HG03045 (cell line): ENCODE results near the gene TENT5C.

Experiments
- ATAC-seq: cut with Tn5 transposase; IDR thresholded peaks from one replicate; pipeline ENCODE4 v1.9.1; 2021; ENCODE audit warnings: mild to moderate bottlenecking, moderate library complexity; ENCODE audit not compliant: unreplicated experiment

Gene TENT5C

GRCh38 chr1:117672756-117673155, 66.9 kb downstream of the TENT5C start:
- no peak for ATAC-seq

- no peak for ATAC-seq
These were observed 67.6 kb downstream of the TENT5C start for GRCh38 chr1:117673405-117673804.

GRCh38 chr1:117674521-117675400, 68.9 kb downstream of the TENT5C start:
- no peak for ATAC-seq

GRCh38 chr1:117675907-117676430, 70.1 kb downstream of the TENT5C start:
- no peak for ATAC-seq

- no peak for ATAC-seq
These were observed 70.8 kb downstream of the TENT5C start for GRCh38 chr1:117676615-117677130.
